ENCODE results near the gene HS3ST6.
"Not testable (repeated sequence)": the region's sequence is repeated elsewhere in the genome, so short reads cannot be mapped to it uniquely, and the experiment has no call there.

Gene HS3ST6

DNA sequence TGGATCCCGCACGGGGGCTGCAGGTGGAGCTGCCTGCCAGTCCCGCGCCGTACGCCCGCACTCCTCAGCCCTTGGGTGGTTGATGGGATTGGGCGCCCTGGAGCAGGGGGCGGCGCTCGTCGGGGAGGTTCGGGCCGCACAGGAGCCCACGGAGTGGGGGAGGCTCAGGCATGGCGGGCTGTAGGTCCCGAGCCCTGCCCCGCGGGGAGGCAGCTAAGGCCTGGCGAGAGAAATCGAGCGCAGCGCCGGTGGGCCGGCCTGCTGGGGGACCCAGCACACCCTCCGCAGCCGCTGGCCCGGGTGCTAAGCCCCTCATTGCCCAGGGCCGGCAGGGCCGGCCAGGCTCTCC, 39.9 kb upstream of the HS3ST6 start:
- H3K27me3 ChIP-seq (replicated peaks in 2 of 5; ENCODE audit: control insufficient read depth in 4 of 5, insufficient read depth in 5 of 5, low read length in 4 of 5); H3K4me3 ChIP-seq (ENCODE audit: control insufficient read depth in 1 of 7, extremely low read depth in 1 of 7, insufficient read depth in 4 of 7, low read depth in 2 of 7, low read length in 6 of 7); H3K27ac ChIP-seq (ENCODE audit: insufficient read depth in 1 of 2, low read depth in 1 of 2, low read length in 2 of 2, poor library complexity in 1 of 2, severe bottlenecking in 2 of 2); CTCF ChIA-PET; DNase-seq; H3K9me3 ChIP-seq (ENCODE audit: control extremely low read depth in 1 of 5, control insufficient read depth in 4 of 5, insufficient read depth in 2 of 5, low read depth in 1 of 5, low read length in 4 of 5): not testable (repeated sequence)
- Histone ChIP-seq H3K36me3 (ENCODE audit: control insufficient read depth in 4 of 4, insufficient read depth in 4 of 4, low read length in 3 of 4) (peaks cover 0 to 22% (median 19%) of the 10 kb centered on the region in 4 experiments), H3K4me1 (ENCODE audit: control extremely low read depth in 1 of 4, control insufficient read depth in 4 of 4, insufficient read depth in 4 of 4, low read length in 3 of 4) (peaks cover 0 to 38% (median 27%) of the 10 kb centered on the region in 4 experiments)
- 75% methylated on average over 20 of the region's 30 CpGs for WGBS (ENCODE audit: insufficient coverage)
- POLR2A ChIA-PET: interaction anchor here (0.6 kb wide), 1 partner anchor 14 kb away, joined by 3 read pairs; the partner anchor contains the start of gene TBL3

DNA sequence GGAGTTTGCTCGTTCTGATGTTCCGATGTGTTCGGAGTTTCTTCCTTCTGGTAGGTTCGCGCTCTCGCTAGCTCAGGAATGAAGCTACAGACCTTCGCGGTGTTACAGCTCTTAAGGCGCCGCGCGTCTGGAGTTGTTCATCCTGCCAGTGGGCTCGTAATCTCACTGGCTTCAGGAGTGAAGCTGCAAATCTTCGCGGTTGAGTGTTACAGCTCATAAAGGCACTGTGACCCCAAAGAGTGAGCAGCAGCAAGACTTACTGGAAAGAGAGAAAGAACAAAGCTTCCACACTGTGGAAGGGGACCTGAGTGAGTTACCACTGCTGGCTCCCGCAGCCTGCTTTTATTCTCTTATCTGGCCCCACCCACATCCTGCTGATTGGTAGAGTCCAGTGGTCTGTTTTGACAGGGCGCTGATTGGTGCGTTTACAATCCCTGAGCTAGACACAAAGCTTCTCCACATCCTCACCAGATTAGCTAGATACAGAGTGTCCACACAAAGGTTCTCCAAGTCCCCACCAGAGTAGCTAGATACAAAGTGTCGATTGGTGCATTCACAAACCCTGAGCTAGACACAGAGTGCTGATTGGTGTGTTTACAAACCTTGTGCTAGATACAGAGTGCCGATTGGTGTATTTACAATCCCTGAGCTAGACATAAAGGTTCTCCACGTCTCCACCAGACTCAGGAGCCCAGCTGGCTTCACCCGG, 39.4 kb upstream of the HS3ST6 start:
- H3K36me3 ChIP-seq (ENCODE audit: control insufficient read depth in 4 of 4, insufficient read depth in 4 of 4, low read length in 3 of 4): peaks cover 0 to 17% (median 14%) of the 10 kb centered on the region in 4 experiments
- H3K4me1 ChIP-seq (ENCODE audit: control extremely low read depth in 1 of 4, control insufficient read depth in 4 of 4, insufficient read depth in 4 of 4, low read length in 3 of 4): peaks cover 0 to 33% (median 25%) of the 10 kb centered on the region in 4 experiments
- DNase-seq; H3K27ac ChIP-seq (ENCODE audit: insufficient read depth in 1 of 2, low read depth in 1 of 2, low read length in 2 of 2, poor library complexity in 1 of 2, severe bottlenecking in 2 of 2); H3K4me3 ChIP-seq (ENCODE audit: control insufficient read depth in 1 of 7, extremely low read depth in 1 of 7, insufficient read depth in 4 of 7, low read depth in 2 of 7, low read length in 6 of 7); H3K27me3 ChIP-seq (replicated peaks in 2 of 5; ENCODE audit: control insufficient read depth in 4 of 5, insufficient read depth in 5 of 5, low read length in 4 of 5); CTCF ChIA-PET; H3K9me3 ChIP-seq (ENCODE audit: control extremely low read depth in 1 of 5, control insufficient read depth in 4 of 5, insufficient read depth in 2 of 5, low read depth in 1 of 5, low read length in 4 of 5): not testable (repeated sequence)
- 89% methylated on average over 15 of the region's 22 CpGs for WGBS (ENCODE audit: insufficient coverage)
- POLR2A ChIA-PET: interaction anchor here (0.6 kb wide), 1 partner anchor 14 kb away, joined by 3 read pairs; the partner anchor contains the start of gene TBL3

DNA sequence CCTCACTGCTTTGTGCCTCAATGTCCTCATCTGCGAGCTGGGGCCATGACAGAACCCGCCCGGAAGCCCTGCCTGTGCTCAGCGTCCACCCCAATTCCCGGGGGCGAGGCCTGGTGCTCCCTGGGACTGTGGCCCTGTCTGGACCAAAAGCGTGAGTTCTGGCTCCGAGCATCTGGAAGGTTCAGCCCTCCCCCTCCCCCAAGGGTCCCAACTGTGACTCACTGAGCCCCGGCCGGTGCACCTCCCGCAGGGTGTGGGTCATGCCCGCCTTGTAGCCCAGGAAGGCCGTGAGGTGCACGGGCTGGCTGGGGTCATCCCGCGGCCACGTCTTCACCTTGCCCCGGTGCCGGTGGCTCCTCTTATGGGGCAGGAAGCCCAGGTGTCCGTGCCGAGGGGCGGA, 35.5 kb upstream of the HS3ST6 start:
- POLR2A ChIA-PET: no interaction called here
- peaks cover 0 to 1% (median 0%) of the 10 kb centered on the region in 4 experiments for H3K4me1 ChIP-seq (ENCODE audit: control extremely low read depth in 1 of 4, control insufficient read depth in 4 of 4, insufficient read depth in 4 of 4, low read length in 3 of 4)
- no peak overlapping the region for H3K27ac ChIP-seq (ENCODE audit: insufficient read depth in 1 of 2, low read depth in 1 of 2, low read length in 2 of 2, poor library complexity in 1 of 2, severe bottlenecking in 2 of 2)
- H3K27me3 ChIP-seq (replicated peaks in 2 of 5; ENCODE audit: control insufficient read depth in 4 of 5, insufficient read depth in 5 of 5, low read length in 4 of 5): peaks cover 0 to 6% (median 0%) of the 10 kb centered on the region in 5 experiments
- H3K36me3 ChIP-seq (ENCODE audit: control insufficient read depth in 4 of 4, insufficient read depth in 4 of 4, low read length in 3 of 4): no peaks in the 10 kb centered on the region
- H3K4me3 ChIP-seq (ENCODE audit: control insufficient read depth in 1 of 7, extremely low read depth in 1 of 7, insufficient read depth in 4 of 7, low read depth in 2 of 7, low read length in 6 of 7): no peak overlapping the region
- CTCF ChIA-PET: interaction anchor here (1.2 to 1.6 kb wide), 2 partner anchors 10 to 94 kb away, joined by 3 read pairs; partner anchors contain the start of gene MSRB1
- no peaks in the 10 kb centered on the region for H3K9me3 ChIP-seq (ENCODE audit: control extremely low read depth in 1 of 5, control insufficient read depth in 4 of 5, insufficient read depth in 2 of 5, low read depth in 1 of 5, low read length in 4 of 5)
- 95% methylated on average over 17 of the region's 22 CpGs for whole genome bisulfite sequencing (ENCODE audit: insufficient coverage)
- DNase-seq: no peak

DNA sequence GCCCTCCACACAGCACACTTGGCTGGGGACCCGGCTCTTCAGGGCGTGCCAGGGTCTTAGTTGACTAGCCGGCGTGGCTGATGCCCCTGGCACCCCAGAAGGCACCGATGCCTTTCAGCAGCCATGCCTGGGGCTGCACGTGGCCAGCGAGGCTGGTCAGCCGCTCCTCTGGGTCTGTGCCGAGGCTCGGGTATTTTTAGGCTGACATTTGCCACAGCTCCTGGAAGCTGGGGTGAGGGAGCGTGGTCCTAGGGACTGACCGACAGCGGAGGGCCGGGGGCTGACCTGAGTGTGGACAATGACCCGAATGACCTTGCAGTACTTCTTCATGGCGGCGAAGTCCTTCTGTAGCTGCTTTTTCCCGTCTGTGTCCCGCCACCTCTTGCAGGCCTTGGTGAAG, 32.3 kb upstream of the HS3ST6 start:
- no peak for DNase-seq
- no peak overlapping the region for H3K4me3 ChIP-seq (ENCODE audit: control insufficient read depth in 1 of 7, extremely low read depth in 1 of 7, insufficient read depth in 4 of 7, low read depth in 2 of 7, low read length in 6 of 7)
- H3K27me3 ChIP-seq (replicated peaks in 2 of 5; ENCODE audit: control insufficient read depth in 4 of 5, insufficient read depth in 5 of 5, low read length in 4 of 5): no peaks in the 10 kb centered on the region
- no peaks in the 10 kb centered on the region for H3K36me3 ChIP-seq (ENCODE audit: control insufficient read depth in 4 of 4, insufficient read depth in 4 of 4, low read length in 3 of 4)
- CTCF ChIA-PET: interaction anchor here (0.5 to 1.7 kb wide), 4 partner anchors 10 to 166 kb away, joined by 3 to 6 read pairs (median 4); no protein-coding TSS in a partner anchor
- no peaks in the 10 kb centered on the region for H3K4me1 ChIP-seq (ENCODE audit: control extremely low read depth in 1 of 4, control insufficient read depth in 4 of 4, insufficient read depth in 4 of 4, low read length in 3 of 4)
- H3K27ac ChIP-seq (ENCODE audit: insufficient read depth in 1 of 2, low read depth in 1 of 2, low read length in 2 of 2, poor library complexity in 1 of 2, severe bottlenecking in 2 of 2): no peak overlapping the region
- H3K9me3 ChIP-seq (ENCODE audit: control extremely low read depth in 1 of 5, control insufficient read depth in 4 of 5, insufficient read depth in 2 of 5, low read depth in 1 of 5, low read length in 4 of 5): no peaks in the 10 kb centered on the region
- WGBS (ENCODE audit: insufficient coverage): 97% methylated on average over 19 of the region's 19 CpGs
- POLR2A ChIA-PET: no interaction called here

DNA sequence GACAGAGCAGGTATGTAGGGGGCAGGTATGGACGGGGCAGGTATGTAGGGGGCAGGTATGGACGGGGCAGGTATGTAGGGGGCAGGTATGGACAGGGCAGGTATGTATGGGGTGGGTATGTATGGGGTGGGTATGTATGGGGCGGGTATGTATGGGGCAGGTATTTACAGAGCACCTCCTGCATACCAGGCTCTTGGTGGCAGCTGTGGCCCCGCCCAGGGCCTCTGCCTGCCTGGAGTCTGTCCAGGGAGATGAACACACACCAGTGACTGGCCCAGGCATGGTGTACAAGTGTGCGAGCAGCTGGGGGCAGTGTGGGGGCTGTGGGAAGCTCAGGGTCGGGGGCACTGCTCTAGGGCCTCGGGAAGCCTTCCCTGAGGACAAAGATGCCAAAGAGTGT, 31.8 kb upstream of the HS3ST6 start:
- DNase-seq: no peak
- H3K9me3 ChIP-seq (ENCODE audit: control extremely low read depth in 1 of 5, control insufficient read depth in 4 of 5, insufficient read depth in 2 of 5, low read depth in 1 of 5, low read length in 4 of 5): no peaks in the 10 kb centered on the region
- H3K27ac ChIP-seq (ENCODE audit: insufficient read depth in 1 of 2, low read depth in 1 of 2, low read length in 2 of 2, poor library complexity in 1 of 2, severe bottlenecking in 2 of 2): no peak overlapping the region
- no peak overlapping the region for H3K4me3 ChIP-seq (ENCODE audit: control insufficient read depth in 1 of 7, extremely low read depth in 1 of 7, insufficient read depth in 4 of 7, low read depth in 2 of 7, low read length in 6 of 7)
- H3K4me1 ChIP-seq (ENCODE audit: control extremely low read depth in 1 of 4, control insufficient read depth in 4 of 4, insufficient read depth in 4 of 4, low read length in 3 of 4): no peaks in the 10 kb centered on the region
- 89% methylated on average over 4 of the region's 7 CpGs for WGBS (ENCODE audit: insufficient coverage)
- H3K27me3 ChIP-seq (replicated peaks in 2 of 5; ENCODE audit: control insufficient read depth in 4 of 5, insufficient read depth in 5 of 5, low read length in 4 of 5): no peaks in the 10 kb centered on the region
- POLR2A ChIA-PET: no interaction called here
- no peaks in the 10 kb centered on the region for H3K36me3 ChIP-seq (ENCODE audit: control insufficient read depth in 4 of 4, insufficient read depth in 4 of 4, low read length in 3 of 4)
- CTCF ChIA-PET: interaction anchor here (0.5 to 1.7 kb wide), 2 partner anchors 10 to 117 kb away, joined by 3 to 6 read pairs; no protein-coding TSS in a partner anchor

DNA sequence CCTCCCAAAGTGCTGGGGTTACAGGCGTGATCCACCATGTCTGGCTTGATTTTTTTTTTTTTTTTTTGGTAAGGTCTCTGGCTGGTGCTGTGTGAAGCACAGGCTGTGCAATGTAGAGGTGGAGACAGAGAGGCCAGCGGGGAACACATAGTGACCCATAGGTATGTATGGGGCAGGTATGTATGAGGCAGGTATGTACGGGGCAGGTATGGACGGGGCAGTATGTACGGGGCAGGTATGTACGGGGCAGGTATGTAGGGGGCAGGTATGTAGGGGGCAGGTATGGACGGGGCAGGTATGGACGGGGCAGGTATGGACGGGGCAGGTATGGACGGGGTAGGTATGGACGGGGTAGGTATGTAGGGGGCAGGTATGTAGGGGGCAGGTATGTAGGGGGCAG, 31.3 kb upstream of the HS3ST6 start:
- Histone ChIP-seq H3K4me3 (ENCODE audit: control insufficient read depth in 1 of 7, extremely low read depth in 1 of 7, insufficient read depth in 4 of 7, low read depth in 2 of 7, low read length in 6 of 7) (no peak overlapping the region), H3K9me3 (ENCODE audit: control extremely low read depth in 1 of 5, control insufficient read depth in 4 of 5, insufficient read depth in 2 of 5, low read depth in 1 of 5, low read length in 4 of 5) (no peaks in the 10 kb centered on the region), H3K27me3 (replicated peaks in 2 of 5; ENCODE audit: control insufficient read depth in 4 of 5, insufficient read depth in 5 of 5, low read length in 4 of 5) (no peaks in the 10 kb centered on the region), H3K36me3 (ENCODE audit: control insufficient read depth in 4 of 4, insufficient read depth in 4 of 4, low read length in 3 of 4) (no peaks in the 10 kb centered on the region), H3K4me1 (ENCODE audit: control extremely low read depth in 1 of 4, control insufficient read depth in 4 of 4, insufficient read depth in 4 of 4, low read length in 3 of 4) (no peaks in the 10 kb centered on the region), H3K27ac (ENCODE audit: insufficient read depth in 1 of 2, low read depth in 1 of 2, low read length in 2 of 2, poor library complexity in 1 of 2, severe bottlenecking in 2 of 2) (no peak overlapping the region)
- DNase-seq: no peak
- ChIA-PET CTCF (interaction anchor here (0.6 kb wide), 1 partner anchor 331 kb away, joined by 3 read pairs; no protein-coding TSS in a partner anchor), POLR2A (no interaction called here)
- WGBS (ENCODE audit: insufficient coverage): 99% methylated on average over 7 of the region's 11 CpGs

DNA sequence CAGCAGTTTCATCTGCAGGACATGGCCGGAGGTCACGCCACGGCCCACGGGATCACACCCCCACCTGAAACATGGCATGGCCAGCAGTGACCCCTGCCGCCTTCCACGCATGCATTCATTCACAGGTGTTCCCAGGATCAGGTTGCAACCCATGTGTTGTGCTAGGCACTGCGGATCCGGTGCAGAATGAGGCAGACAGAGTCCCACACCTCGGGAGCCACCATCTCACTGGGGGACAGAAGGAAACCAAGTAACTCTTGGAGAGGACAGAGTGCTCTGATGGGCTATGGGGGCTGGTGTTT, 29.1 kb upstream of the HS3ST6 start:
- CTCF ChIA-PET: interaction anchor here (0.8 to 1.0 kb wide), 2 partner anchors 10 to 16 kb away, joined by 3 read pairs; no protein-coding TSS in a partner anchor
- POLR2A ChIA-PET: no interaction called here
- peaks cover 0 to 13% (median 9%) of the 10 kb centered on the region in 4 experiments for H3K4me1 ChIP-seq (ENCODE audit: control extremely low read depth in 1 of 4, control insufficient read depth in 4 of 4, insufficient read depth in 4 of 4, low read length in 3 of 4)
- 97% methylated on average over 9 of the region's 9 CpGs for WGBS (ENCODE audit: insufficient coverage)
- H3K27ac ChIP-seq (ENCODE audit: insufficient read depth in 1 of 2, low read depth in 1 of 2, low read length in 2 of 2, poor library complexity in 1 of 2, severe bottlenecking in 2 of 2): no peak overlapping the region
- no peaks in the 10 kb centered on the region for H3K27me3 ChIP-seq (replicated peaks in 2 of 5; ENCODE audit: control insufficient read depth in 4 of 5, insufficient read depth in 5 of 5, low read length in 4 of 5)
- no peak for DNase-seq
- H3K36me3 ChIP-seq (ENCODE audit: control insufficient read depth in 4 of 4, insufficient read depth in 4 of 4, low read length in 3 of 4): no peaks in the 10 kb centered on the region
- H3K9me3 ChIP-seq (ENCODE audit: control extremely low read depth in 1 of 5, control insufficient read depth in 4 of 5, insufficient read depth in 2 of 5, low read depth in 1 of 5, low read length in 4 of 5): no peaks in the 10 kb centered on the region
- H3K4me3 ChIP-seq (ENCODE audit: control insufficient read depth in 1 of 7, extremely low read depth in 1 of 7, insufficient read depth in 4 of 7, low read depth in 2 of 7, low read length in 6 of 7): no peak overlapping the region

Data from common myeloid progenitor, CD34-positive (primary cell).